Omental fat pad (tissue), 4 donors: ENCODE data around the gene ADAP1. TPM values are rescaled to one million over a fixed set of nuclear protein-coding genes. Genes with fewer than 3 reads are reported as not detected.

Source experiments
- ATAC-seq: fragments of 150-250 bp; one replicate; pipeline ENCODE4 v1.9.1; 2016; ENCODE audit warnings: mild to moderate bottlenecking, moderate library complexity; ENCODE audit not compliant: low FRiP score
- DNase-seq: peaks from one replicate; pipeline ENCODE4 v3.0.0-alpha.2; 2019; ENCODE audit warnings: low spot score
- total RNA-seq, 4 donors: library from RNA; depleted of rRNA; stranded (reverse); fragments of >200 nt; gene quantifications; one replicate each; pipeline ENCODE4 v1.1.0, GENCODE V29; 2016
- TF ChIP-seq, protein P1 (sequence below), 3 donors: fragments of 450-650 bp; IDR thresholded peaks; one replicate each; pipeline ENCODE4 v1.5.1; 2016 to 2017; ENCODE audit warnings: antibody characterized with exemption in 3 of 3, mild to moderate bottlenecking in 3 of 3, moderate library complexity in 2 of 3

ADAP1 gene
- total RNA-seq, 4 donors from 2014 or later, result 6.7 to 21.7 (median 14.4) TPM

DNA sequence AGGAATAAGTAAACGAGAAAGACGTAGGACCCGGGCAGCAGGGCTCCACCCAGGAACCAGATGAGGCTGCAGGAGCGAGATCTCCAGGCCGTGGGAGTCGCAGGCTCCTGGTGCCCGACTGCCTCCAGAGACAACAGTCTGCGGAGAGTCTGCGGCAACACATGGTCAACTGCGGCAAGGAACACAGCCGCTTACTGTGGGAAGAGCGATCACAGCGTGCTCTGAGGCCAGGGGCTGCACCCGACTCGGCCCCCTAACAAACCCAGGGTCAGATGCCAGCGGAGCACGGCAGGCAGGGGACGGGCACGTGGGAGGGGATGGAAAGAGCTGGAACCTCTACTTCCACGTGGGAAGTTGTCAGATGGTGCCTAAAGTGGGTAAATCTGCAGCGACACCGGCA, 51.5 kb downstream of the ADAP1 start:
- ATAC-seq (no peak), DNase-seq (no peak)
- TF ChIP-seq, protein P1, sequence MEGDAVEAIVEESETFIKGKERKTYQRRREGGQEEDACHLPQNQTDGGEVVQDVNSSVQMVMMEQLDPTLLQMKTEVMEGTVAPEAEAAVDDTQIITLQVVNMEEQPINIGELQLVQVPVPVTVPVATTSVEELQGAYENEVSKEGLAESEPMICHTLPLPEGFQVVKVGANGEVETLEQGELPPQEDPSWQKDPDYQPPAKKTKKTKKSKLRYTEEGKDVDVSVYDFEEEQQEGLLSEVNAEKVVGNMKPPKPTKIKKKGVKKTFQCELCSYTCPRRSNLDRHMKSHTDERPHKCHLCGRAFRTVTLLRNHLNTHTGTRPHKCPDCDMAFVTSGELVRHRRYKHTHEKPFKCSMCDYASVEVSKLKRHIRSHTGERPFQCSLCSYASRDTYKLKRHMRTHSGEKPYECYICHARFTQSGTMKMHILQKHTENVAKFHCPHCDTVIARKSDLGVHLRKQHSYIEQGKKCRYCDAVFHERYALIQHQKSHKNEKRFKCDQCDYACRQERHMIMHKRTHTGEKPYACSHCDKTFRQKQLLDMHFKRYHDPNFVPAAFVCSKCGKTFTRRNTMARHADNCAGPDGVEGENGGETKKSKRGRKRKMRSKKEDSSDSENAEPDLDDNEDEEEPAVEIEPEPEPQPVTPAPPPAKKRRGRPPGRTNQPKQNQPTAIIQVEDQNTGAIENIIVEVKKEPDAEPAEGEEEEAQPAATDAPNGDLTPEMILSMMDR (IDR thresholded peaks at IDR 0.05), result no peak

DNA sequence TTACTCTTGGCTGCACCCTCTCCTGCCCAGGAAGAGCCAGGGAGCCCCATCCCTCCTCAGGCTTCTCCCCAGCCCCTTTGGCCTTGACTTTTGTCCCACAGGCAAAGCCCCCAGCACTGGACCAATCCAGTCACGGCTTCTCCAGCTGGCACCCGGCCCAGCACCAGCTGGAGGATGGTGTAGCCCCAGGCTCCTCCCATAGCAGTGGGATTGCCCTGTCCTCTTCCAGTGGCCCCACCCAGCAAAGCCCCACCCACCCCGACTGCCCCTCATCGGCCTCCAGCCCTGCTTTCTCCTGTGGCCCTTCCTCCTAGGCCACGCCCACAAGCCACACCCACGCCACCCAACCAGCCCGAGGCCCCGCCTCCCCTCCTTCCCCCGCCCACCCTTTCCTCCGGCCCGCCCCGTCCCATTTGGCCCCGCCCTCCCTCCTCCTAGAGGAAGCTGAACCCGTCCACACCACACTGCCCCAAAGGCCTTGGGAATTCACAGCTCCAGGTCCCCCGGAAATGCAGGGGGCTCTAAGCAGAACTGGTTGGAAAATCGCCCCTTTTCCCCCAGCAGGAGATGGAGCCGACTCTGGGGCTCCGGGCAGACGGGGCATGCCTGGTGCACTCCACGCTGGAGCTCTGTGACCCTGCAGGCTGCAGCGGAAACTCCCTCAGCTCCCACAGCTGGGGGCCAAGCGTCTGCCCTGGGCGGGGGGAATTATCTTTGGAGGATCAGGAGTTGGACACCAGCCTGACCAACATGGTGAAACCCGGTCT, 52.9 kb downstream of the ADAP1 start:
- DNase-seq (peak; percentile 58), ATAC-seq (no peak)
- TF ChIP-seq, protein P1 (IDR thresholded peaks at IDR 0.05), result no peak

DNA sequence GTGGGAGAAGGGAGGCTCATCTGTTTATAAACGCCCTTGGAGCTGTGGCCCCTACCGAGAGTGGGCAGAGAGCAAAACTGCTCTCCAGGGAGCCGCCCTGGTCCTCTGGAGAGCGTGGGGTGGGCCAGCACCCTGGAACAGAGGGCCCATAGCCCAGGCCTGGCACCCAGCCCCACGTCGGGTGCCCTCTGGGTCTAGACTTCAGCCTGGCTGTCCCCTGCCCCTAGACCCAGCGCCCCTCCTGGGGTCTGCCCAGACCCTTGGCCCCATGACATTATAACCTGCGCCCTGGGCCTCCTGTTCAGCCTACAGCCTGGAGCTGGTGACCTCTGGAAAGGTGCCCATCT, 53.5 kb downstream of the ADAP1 start:
- ATAC-seq, result no peak
- TF ChIP-seq, protein P1 (IDR thresholded peaks at IDR 0.05), result no peak
- no peak for DNase-seq

DNA sequence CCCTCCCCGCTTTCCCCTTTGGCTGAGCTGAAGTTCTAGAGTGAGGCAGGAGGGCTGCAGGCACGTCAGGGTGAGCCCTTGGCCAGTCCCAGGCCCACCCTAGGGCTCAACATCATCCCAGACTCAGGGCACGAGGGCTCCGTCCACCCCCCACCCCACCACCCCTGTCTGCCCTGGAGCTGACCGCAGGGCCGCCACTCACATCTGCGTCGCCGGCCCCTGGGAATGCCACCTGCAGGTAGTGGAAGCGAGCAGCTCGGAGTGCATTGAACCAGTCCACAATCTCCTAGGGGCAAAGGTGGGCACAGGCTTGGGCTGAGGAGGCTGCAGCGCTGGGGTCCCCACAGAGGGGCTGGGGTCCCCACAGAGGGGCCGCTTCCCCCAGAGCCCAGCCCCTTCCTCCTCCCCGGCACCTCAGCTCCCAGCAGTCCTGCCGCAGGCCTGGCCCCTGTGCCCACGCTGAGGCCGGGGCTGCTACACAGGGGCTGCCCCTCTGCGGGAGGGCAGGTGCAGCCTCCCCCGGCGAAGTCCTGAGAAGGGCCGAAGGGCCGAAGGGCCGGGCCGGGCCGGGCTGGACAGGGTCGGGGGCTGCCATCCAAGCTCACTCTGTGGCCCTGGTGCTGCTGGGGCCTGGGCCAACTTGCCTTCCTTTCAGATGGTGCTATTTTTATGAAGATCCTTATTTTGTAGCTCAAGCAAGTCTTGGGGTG, 54.0 kb downstream of the ADAP1 start:
- no peak for ATAC-seq
- DNase-seq, result no peak
- TF ChIP-seq, protein P1 (IDR thresholded peaks at IDR 0.05), result no peak

DNA sequence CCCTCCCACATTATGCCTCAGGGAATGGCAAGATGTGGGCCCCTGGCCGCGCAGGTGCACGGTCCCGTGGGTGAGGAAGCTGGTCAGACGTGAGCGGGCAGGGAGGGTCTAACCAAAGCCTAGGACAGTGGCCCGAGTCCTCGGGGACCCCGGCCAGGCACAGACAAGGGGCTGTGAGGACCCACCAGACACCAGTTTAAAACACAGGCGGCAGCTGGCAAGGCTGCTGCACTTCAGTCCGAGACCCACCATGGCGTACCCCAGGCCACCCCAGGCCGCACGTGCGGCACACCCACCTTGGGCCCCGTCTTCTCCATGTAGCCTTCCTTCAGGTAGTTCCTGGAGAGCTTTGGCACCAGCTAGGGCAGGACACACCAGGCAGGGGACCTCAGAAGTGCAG, 54.7 kb downstream of the ADAP1 start:
- DNase-seq, result no peak
- no peak for ATAC-seq
- TF ChIP-seq, protein P1 (IDR thresholded peaks at IDR 0.05), result no peak

GRCh38 chr7:898855-899681, 55.4 kb downstream of the ADAP1 start:
- ATAC-seq (no peak), DNase-seq (no peak)
- TF ChIP-seq, protein P1 (IDR thresholded peaks at IDR 0.05), result no peak
